Stimulated activated effector memory CD8-positive, alpha-beta T cell treated with anti-CD3 and anti-CD28 coated beads, Interleukin-12 subunit alpha, Interleukin-12 subunit beta, amount 100 ng/mL, for 72 hours (primary cell): ENCODE data around the gene FN3K.

Experiments
- ATAC-seq: fragments of 150-1000 bp; cut with Tn5 transposase; 2 replicates; pipeline ENCODE4 v1.10.0; 2021
- DNase-seq, 2 donors: peaks; one replicate each; pipeline ENCODE4 v3.0.0; 2021 to 2022; ENCODE audit warnings: low spot score in 2 of 2
- H3K27ac Mint-ChIP-seq: one replicate; pipeline ENCODE4 v1.8.0; 2022; ENCODE audit warnings: mild to moderate bottlenecking, mixed read lengths
- H3K36me3 Mint-ChIP-seq: one replicate; pipeline ENCODE4 v1.8.0; 2022; ENCODE audit warnings: mild to moderate bottlenecking, mixed read lengths
- H3K4me1 Mint-ChIP-seq: one replicate; pipeline ENCODE4 v1.8.0; 2022; ENCODE audit warnings: mixed read lengths
- H3K4me3 Mint-ChIP-seq: one replicate; pipeline ENCODE4 v1.8.0; 2022; ENCODE audit warnings: mild to moderate bottlenecking, mixed read lengths
- H3K9me3 Mint-ChIP-seq: one replicate; pipeline ENCODE4 v1.8.0; 2022; ENCODE audit warnings: mixed read lengths

The FN3K gene

DNA sequence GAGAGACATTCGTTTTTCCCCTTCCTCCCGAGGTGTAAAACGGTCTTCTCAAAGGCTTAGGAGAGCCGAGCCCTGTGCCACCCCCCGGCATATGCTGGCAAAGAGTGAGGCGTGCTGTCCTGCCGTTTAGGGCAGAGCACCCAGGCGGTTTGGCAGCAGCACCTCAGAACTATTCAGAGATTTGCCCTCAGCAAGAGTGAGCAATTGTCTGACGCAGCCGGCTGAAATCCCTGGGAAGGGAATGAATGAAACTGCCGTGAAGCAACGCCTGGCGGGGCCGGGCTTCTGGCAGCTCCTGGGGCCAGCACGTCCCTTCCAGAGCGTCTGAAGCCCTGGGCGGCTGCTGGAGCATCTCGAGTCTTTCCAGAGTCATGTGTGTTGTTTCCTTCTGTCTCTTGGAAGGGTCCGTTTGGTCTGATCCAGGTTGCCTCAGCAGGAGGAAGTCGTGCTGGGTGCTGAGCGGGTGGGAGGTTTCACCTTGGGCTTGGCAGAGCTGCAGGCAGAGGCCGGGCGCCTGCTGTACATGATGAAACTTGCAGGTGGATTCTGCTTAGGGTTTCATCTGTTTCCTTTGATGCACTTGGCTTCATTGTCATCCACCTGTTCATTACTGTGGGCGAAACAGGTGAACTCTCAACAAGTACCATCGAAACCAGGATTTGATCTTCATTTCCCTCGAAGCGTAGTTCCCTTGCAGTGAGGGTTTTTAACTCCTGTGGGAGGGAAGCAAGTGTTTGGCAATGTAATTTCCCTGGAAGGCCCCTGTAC is 51.9 kb downstream of the FN3K start:
- H3K4me1 Mint-ChIP-seq: peaks cover 26% of the 10 kb centered on the region
- H3K36me3 Mint-ChIP-seq: peaks cover 8% of the 10 kb centered on the region
- H3K27ac Mint-ChIP-seq: peak overlapping the region; percentile 64
- DNase-seq (no peak), ATAC-seq (no peak)
- H3K9me3 Mint-ChIP-seq: no peaks in the 10 kb centered on the region
- H3K4me3 Mint-ChIP-seq: no peak overlapping the region

DNA sequence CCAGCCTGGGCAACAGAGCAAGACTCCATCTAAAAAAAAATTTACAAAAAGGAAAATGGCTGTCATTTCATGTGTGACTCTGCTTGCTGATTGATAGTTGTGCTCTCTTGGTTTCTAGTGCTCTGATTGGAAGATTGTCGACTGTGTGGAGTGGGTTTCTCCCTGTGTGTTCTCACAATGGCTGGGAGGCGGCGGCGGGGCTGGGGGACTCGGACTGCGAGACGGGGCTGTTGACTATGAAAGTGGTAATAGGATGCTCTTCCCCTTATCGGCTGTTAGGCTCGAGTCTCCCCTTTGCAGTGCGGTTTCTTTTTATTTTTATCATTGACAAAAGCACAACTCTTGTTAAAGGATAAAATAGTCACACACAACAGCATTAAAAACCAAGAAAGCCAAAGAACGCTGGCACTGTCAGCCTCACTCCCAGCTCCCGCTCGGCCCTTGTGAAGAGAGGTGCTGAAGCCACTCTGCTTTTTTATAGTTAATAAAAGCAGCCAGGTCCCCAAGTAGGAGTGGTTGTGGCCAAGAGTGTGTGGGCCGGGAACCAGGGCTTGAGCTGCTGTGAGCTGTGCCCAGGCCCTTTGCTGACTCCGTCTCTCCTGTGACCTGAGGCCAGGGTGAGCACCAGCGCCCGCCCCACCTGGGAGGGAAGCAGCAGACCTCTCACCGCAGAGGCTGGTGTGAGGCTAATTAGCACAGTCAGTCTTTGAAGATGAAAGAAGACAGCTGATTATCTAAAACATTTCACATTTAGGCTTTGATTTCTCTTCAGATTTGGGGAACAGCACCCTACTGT is 53.0 kb downstream of the FN3K start:
- Mint-ChIP-seq H3K27ac (peak overlapping the region; percentile 64), H3K4me3 (no peak overlapping the region), H3K36me3 (peaks cover 6% of the 10 kb centered on the region), H3K9me3 (no peaks in the 10 kb centered on the region), H3K4me1 (peaks cover 17% of the 10 kb centered on the region)
- no peak for ATAC-seq
- no peak for DNase-seq

DNA sequence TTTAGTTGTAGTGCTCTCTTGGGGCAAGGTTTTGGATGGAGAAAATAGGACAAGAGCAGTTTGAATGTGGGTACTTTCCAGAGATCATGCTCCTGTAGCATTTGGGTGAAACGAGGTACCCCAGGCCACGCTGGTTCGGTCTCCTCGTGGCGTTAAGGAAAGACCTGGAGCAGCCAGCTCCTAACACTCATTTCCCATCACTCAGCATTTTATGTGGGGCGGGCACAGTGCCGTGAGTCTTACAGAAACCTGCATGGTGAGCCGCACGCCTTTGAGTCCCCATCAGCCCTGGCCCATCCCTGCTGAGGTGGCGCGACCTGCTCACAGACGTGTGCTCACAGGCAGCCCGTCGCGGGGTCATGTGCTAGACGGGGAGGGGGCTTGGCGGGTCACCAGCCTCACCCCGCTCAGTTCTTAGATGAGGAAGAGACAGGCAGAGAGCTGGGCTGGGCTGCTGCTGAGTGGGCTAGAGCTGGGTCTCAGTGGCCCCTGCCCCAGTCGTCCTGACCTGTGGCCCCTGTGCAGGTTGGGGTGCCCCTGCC is 53.7 kb downstream of the FN3K start:
- Mint-ChIP-seq H3K4me1 (peaks cover 17% of the 10 kb centered on the region), H3K4me3 (no peak overlapping the region), H3K36me3 (no peaks in the 10 kb centered on the region), H3K27ac (peak overlapping the region; percentile 64), H3K9me3 (no peaks in the 10 kb centered on the region)
- DNase-seq (no peak), ATAC-seq (no peak)

DNA sequence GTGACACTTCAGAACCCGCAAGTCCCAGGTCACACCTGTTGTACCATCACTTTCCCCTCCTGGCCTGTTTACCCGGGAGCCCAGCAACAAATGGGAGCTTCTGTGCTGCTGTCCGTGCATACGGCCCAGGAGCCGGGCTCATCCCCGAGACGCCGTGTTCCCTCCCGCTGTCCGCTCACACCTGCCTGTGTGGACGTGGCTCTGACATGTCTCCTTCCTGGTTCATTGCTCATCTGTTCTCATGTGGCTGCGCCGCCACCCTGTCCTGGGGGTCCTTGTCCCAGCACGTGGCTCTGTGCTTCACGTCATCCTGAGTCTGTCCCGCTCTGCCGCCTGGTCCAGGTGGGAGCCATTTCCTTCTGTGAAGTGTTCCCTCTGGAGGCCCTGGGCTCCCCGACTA is 54.4 kb downstream of the FN3K start:
- Mint-ChIP-seq H3K27ac (peak overlapping the region; percentile 64), H3K9me3 (no peaks in the 10 kb centered on the region), H3K4me3 (no peak overlapping the region), H3K36me3 (no peaks in the 10 kb centered on the region), H3K4me1 (peaks cover 17% of the 10 kb centered on the region)
- no peak for ATAC-seq
- DNase-seq: no peak

DNA sequence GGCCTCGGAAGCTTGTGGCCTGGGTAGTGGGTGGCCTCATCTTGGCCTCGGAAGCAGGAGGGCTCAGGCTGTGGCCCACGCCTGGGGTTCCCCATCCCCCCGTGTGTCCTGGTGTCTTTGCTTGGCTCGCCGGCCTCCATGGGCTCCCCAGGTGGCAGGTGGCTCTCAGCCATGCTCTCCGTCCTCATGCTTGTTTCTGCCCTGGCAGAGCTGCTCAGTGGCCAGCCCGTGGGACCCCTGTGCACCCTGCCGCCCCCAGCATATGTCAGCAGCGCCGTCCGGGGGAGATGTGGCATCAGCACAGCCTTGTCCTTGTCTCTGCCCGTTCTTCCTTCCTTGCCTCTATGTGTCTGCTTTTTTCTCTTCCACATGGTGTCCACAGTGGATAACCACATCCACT is 55.0 kb downstream of the FN3K start:
- H3K4me3 Mint-ChIP-seq: no peak overlapping the region
- H3K36me3 Mint-ChIP-seq: no peaks in the 10 kb centered on the region
- ATAC-seq: no peak
- no peak for DNase-seq
- peaks cover 17% of the 10 kb centered on the region for H3K4me1 Mint-ChIP-seq
- H3K27ac Mint-ChIP-seq: no peak overlapping the region
- no peaks in the 10 kb centered on the region for H3K9me3 Mint-ChIP-seq

DNA sequence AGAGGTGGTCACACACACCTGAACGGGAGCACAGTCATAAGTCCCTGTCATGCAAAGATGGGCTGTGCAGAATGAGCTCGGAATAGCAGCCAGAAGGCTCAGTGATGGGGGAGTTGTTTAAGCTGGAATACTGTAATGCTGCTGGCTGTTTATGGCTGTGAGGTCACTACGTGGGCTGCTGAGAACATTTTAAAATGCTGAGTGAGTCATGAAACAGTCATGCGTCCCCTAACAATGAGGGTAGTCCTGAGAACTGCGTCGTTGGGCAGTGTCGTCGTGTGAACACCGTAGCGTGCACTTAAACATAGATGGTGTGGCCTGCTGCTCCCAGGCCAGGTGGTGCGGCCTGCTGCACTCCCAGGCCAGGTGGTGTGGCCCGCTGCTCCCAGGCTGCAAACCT is 56.1 kb downstream of the FN3K start:
- H3K4me1 Mint-ChIP-seq: peaks cover 17% of the 10 kb centered on the region
- no peak overlapping the region for H3K4me3 Mint-ChIP-seq
- peaks cover under 1% of the 10 kb centered on the region for H3K36me3 Mint-ChIP-seq
- ATAC-seq (no peak), DNase-seq (no peak)
- H3K9me3 Mint-ChIP-seq: no peaks in the 10 kb centered on the region
- no peak overlapping the region for H3K27ac Mint-ChIP-seq

DNA sequence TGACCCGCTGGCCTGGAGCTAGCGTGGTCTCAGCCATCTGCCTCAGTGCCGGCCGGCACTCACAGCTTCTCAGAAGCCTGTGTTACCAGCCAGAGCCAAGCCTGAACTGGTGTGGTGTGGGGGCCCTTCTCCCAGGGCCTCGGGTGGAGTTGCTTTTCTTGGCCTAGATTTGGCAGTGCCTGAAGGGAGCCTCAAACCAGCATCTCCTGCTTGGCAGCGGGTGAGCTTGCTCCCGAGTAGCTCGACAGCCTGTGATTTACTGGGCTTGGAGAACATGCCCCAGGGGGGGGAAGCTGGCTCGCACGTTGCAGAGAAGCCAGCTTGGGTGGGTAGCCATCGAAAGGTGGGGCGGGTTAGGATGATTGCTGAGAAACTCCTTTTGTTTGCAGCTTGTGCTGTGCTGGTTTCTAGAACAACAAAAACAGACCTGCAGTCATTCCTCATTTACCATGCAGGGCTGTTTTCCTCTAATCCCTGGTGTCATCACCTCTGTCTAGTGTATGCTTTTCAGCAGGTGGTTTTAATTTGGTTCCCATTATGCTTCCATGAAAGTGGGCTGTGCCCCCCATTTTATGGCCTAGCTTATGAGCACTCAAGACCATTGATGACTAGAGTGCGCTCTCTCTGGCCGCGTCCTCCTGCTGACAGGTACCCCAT is 58.7 kb downstream of the FN3K start:
- DNase-seq (no peak), ATAC-seq (no peak)
- peaks cover 25% of the 10 kb centered on the region for H3K36me3 Mint-ChIP-seq
- H3K4me1 Mint-ChIP-seq: peaks cover 17% of the 10 kb centered on the region
- H3K4me3 Mint-ChIP-seq: no peak overlapping the region
- H3K27ac Mint-ChIP-seq: peak overlapping the region; percentile 54
- H3K9me3 Mint-ChIP-seq: no peaks in the 10 kb centered on the region

DNA sequence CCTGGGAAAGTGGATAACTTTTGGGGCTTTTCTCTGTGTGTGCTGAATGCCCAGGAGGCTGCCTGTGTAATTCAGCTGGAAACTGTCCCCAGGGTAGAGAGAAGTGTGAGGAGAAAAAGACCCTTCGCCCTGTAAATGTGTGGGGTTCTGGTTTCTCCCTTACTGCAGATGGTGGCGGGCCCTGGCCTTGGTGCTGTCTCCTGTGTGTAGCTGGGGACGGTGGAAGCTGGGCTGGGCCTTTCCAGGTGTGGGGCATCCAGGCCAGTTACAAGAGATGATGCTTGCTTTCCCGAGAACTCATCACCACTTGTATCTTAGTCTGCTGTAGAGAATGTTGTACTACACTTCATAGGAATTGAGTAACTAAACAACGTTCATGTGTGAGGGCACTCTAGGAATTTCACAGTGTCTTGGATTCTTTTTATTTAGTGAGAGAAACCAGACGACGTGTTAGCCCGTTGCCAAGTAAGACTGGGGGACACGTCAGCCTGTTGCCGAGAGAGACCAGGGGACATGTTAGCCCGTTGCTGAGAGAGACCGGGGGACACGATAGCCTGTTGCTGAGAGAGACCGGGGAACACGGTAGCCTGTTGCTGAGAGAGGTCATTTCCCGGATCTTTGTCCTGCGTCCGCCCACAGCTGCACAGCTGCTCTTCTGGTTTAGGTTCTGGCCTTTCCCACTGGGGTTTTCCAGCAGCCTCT is 59.5 kb downstream of the FN3K start:
- Mint-ChIP-seq H3K27ac (peak overlapping the region; percentile 54), H3K9me3 (no peaks in the 10 kb centered on the region), H3K4me3 (no peak overlapping the region), H3K36me3 (peaks cover 30% of the 10 kb centered on the region), H3K4me1 (peaks cover 20% of the 10 kb centered on the region)
- no peak for ATAC-seq
- DNase-seq: no peak

DNA sequence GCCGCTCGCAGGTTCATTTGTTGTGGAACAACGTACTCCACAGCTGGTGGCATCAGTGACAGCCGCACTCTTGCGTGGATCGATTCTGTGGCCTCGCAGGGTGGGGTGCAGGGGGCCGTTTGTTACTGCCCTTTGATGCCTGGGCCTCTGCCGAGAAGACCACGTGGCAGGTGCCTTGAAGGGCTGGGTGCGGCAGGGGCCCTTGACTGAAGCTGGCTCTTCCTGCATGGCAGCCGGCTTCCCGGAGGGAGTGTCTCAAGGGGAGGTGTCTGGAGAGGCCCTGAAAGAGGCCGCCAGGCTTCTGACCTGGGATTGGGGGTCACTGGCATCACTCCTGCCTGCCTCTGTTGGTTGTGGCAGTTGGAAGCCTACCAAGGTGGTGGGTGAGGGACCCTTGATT is 60.2 kb downstream of the FN3K start:
- Mint-ChIP-seq H3K27ac (no peak overlapping the region), H3K36me3 (peaks cover 30% of the 10 kb centered on the region)
- no peak for DNase-seq

DNA sequence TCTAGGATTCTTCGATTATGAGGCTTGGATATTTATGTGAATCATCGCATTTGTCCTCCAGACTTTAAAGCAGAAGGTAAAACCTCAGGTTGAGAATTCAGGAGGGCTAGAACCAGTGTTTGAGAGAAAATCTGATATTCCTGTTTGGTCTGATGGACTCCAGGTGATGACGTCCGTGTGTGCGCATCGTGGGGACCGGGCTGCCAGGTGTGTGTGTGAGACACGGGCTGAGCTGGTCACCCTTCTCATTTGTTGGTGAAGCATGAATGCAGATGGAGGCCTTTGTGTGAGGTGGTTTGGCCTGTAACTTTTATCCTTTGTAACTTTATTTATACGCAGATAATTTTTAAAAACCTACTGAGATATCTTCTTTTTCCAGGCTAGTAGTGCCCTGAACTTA is 61.6 kb downstream of the FN3K start:
- no peak for ATAC-seq
- Mint-ChIP-seq H3K4me1 (peaks cover 19% of the 10 kb centered on the region), H3K4me3 (no peak overlapping the region), H3K9me3 (no peaks in the 10 kb centered on the region), H3K27ac (peak overlapping the region; percentile 45), H3K36me3 (peaks cover 30% of the 10 kb centered on the region)
- DNase-seq: no peak

More for the DNA sequence above, 60.2 kb downstream of the FN3K start:
- Mint-ChIP-seq H3K4me3 (no peak overlapping the region), H3K4me1 (peaks cover 19% of the 10 kb centered on the region), H3K9me3 (no peaks in the 10 kb centered on the region)
- no peak for ATAC-seq

DNA sequence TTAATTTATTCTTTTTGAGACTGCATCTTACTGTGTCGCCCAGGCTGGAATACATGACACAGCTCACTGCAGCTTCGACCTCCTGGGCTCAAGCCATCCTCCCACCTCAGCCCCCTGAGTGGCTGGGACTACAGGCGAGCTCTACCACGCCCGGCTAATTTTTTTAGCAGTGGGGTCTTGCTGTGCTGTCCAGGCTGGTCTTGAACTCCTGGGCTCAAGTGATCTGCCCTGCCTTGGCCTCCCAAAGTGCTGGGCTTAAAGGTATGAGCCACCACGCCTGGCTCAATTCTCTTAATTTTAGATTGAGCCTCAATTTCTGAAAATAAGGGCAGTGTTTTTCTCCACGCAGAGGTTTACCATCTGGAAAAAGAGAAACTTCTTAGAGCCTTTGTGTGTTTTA is 63.3 kb downstream of the FN3K start:
- no peak for ATAC-seq
- DNase-seq: no peak
- no peak overlapping the region for H3K4me3 Mint-ChIP-seq
- H3K9me3 Mint-ChIP-seq: no peaks in the 10 kb centered on the region
- peaks cover 30% of the 10 kb centered on the region for H3K36me3 Mint-ChIP-seq
- H3K27ac Mint-ChIP-seq: no peak overlapping the region
- peaks cover 26% of the 10 kb centered on the region for H3K4me1 Mint-ChIP-seq

DNA sequence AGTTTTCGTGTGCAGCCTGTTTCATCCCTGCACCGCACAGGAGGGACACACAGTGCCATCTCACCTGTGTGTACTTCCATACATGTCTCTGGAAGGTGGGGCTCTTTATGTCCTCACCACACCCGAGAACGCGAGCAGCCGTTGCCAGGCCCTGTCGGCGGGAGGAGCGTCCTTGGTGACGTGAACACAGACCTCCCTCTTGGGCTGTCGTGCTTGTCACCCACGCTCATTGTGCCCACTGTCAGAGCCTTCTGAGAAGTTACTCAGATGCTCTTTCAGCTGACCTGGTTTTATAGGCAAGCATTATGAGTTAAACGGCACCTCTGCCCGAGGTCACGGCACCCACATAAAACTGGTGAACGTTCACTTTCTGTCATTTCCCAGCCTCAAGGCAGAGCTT is 64.2 kb downstream of the FN3K start:
- no peak overlapping the region for H3K27ac Mint-ChIP-seq

More for the DNA sequence above, 64.2 kb downstream of the FN3K start:
- DNase-seq (no peak), ATAC-seq (peak; percentile 88)
- Mint-ChIP-seq H3K4me1 (peaks cover 26% of the 10 kb centered on the region), H3K36me3 (peaks cover 30% of the 10 kb centered on the region), H3K4me3 (no peak overlapping the region), H3K9me3 (no peaks in the 10 kb centered on the region)
